LNCaP clone FGC (cell line): Measurements from ENCODE around the gene PDIA2.

ENCODE experiments used
- DNase-seq: peaks from one replicate; pipeline ENCODE4 v3.0.0-alpha.2; 2011; ENCODE audit warnings: low read depth
- H3K4me3 ChIP-seq: 2 replicates; pipeline ENCODE4 v1.5.1; 2011; ENCODE audit warnings: mild to moderate bottlenecking, low read depth, low read length, control low read depth
- TF ChIP-seq, protein P1 (sequence below): IDR thresholded peaks from 2 replicates; pipeline ENCODE4 v1.5.1; 2012; ENCODE audit warnings: mild to moderate bottlenecking; ENCODE audit not compliant: control insufficient read depth, insufficient read depth; ENCODE audit errors: extremely low read depth

The PDIA2 gene

DNA sequence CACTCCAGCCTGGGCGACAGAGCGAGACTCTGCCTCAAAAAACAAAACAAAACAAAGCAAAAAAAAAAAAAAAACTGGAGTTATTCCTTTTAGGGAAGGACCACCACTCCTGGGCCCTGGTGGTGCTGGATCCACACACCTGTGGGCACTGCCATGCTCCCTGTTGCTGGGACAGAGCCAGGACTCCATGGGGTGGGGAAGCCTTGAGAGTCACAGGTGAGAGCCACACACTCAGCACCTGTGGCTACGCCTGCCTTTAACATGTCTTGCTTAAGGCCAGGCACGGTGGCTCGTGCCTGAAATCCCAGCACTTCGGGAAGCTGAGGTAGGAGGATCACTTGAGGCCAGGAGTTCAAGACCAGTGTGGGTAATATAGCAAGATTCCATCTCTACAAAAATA lies 18.3 kb downstream of the PDIA2 start:
- TF ChIP-seq, protein P1, sequence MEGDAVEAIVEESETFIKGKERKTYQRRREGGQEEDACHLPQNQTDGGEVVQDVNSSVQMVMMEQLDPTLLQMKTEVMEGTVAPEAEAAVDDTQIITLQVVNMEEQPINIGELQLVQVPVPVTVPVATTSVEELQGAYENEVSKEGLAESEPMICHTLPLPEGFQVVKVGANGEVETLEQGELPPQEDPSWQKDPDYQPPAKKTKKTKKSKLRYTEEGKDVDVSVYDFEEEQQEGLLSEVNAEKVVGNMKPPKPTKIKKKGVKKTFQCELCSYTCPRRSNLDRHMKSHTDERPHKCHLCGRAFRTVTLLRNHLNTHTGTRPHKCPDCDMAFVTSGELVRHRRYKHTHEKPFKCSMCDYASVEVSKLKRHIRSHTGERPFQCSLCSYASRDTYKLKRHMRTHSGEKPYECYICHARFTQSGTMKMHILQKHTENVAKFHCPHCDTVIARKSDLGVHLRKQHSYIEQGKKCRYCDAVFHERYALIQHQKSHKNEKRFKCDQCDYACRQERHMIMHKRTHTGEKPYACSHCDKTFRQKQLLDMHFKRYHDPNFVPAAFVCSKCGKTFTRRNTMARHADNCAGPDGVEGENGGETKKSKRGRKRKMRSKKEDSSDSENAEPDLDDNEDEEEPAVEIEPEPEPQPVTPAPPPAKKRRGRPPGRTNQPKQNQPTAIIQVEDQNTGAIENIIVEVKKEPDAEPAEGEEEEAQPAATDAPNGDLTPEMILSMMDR: no peak
- H3K4me3 ChIP-seq: no peak overlapping the region
- no peak for DNase-seq

DNA sequence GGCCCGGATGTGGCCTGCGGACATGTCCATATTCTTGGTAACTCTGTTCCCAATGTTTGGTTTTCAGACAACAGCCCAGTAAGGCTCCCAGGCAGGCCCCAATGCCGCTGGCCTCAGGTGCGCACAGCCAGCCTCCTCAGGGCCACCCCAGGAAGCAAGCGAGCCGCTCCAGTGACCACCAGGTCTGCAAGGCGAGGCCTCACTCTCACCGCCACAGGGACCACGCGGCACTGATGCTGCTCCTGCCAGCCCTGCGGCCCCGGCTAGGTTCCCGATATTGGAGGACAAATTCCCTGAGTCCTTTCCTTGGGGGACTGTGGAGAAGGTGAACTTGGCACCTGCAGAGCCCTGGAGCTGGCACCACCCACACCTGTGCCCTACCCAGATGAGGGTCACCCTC lies 19.0 kb downstream of the PDIA2 start:
- TF ChIP-seq, protein P1: no peak
- DNase-seq: no peak

DNA sequence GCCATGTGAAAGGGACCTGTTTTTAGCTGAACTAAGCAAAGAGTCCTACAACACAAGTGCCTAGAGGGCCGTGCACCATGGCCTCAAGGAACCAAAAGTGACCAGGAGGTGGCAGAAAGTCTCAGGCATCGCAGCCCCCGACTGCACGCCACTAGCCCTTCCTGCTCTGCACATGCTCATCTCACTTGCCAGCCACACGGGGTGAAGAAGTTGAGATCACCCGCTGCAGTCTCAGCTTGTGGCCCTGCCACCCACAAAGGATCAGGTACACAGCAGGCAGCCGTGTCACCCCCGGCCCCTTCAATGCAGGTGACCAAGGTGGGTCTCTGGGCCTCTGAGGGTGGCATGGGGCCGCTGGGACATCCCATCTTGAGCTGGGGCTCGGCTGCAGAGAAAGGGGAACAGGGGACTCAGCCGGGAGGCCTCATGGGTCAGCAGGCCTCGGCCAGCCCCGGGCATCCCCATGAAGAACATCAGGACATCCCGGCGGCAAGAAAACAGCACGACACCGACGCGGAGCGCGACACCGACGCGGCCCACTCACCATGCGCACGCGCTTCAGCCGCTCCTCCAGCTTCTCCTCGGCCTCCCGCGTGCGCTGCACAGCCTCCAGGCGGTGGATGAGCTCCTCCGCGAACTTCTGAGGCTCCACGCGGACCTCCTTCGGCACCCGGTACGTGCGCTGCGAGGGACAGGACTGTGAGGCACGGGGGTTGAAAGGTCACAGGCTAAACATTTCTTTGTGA lies 21.0 kb downstream of the PDIA2 start:
- TF ChIP-seq, protein P1: no peak
- no peak overlapping the region for H3K4me3 ChIP-seq
- DNase-seq: no peak

More for the DNA sequence above, 19.0 kb downstream of the PDIA2 start:
- H3K4me3 ChIP-seq: no peak overlapping the region

DNA sequence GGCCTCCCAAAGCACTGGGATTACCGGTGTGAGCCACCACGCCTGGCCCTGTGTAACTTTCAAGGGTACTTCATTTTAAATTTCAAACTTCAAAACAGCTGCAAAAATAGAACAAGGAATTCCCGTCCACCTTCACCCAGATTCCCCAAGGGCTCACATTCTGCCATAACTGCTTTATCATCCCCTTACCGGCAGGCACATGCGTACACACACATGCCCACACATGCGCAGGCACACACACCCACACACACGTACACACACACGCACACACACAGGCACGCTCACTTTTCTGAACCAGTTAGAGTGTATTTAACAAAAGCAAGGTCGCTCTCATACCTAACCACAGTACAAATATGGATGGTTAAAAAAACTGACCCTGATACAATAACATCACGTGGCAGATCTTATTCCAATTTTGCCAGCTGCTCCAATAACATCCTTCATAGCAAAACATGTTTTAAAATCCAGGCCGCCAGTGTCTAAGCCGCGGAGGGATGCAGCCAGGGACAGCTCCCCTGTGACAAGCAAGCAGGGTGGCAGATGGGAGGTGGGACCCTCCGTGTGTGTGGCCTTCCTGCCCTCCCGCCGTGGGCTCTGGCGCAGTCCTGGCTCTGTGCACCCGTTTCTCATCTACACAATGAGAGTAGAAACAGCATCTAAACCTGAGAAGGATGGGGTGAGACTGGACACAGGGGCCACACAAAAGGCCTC lies 23.1 kb downstream of the PDIA2 start:
- H3K4me3 ChIP-seq: no peak overlapping the region
- DNase-seq: no peak
- TF ChIP-seq, protein P1: no peak

DNA sequence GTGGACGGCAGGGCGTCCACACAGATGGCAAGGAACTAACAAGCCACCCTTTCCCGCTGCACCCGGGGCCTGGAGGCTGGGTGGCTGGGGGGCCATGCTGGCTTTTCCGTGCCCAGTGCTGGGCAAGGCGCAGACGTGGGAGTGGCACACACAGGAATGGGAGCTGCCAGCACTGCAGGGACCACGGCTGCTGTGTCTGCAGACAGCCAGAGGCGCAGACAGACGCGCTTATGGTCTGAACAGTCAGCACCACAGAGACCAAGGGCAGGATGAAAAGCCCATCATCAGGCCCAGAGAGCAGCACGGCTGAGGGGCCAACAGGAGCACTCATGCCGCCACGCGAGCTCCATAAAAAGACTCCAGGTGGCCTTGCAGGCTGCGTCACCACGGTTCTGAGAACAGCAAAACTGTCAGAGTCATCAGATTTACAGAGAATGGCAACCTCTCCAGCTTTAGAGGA lies 24.0 kb downstream of the PDIA2 start:
- DNase-seq: no peak
- TF ChIP-seq, protein P1: no peak
- no peak overlapping the region for H3K4me3 ChIP-seq

GRCh38 chr16:307691-308312 lies 24.8 kb downstream of the PDIA2 start:
- no peak for DNase-seq
- H3K4me3 ChIP-seq: no peak overlapping the region
- TF ChIP-seq, protein P1: no peak
